A673 (cell line): ENCODE measurements around the gene FBXL7. TPM values are rescaled to one million over a fixed set of nuclear protein-coding genes. Genes with fewer than 3 reads are reported as not detected.

Experiments
- BruUV-seq: library from RNA; stranded (reverse); fragments of 400-500 nt; replicated peaks from 2 replicates; lab custom pipeline; 2021; lab: Mats Ljungman, UMichigan
- CTCF ChIA-PET: fragments of 300-600 bp; sonication (Branson Sonifier 250); formaldehyde crosslinking; loops from one replicate; lab custom pipeline; 2022; ENCODE audit warnings: antibody characterized with exemption; lab: Charles Lee
- POLR2A ChIA-PET: fragments of 300-600 bp; sonication (Branson Sonifier 250); formaldehyde crosslinking; loops from one replicate; lab custom pipeline; 2022; ENCODE audit warnings: antibody characterized with exemption; ENCODE audit not compliant: low non-redundant PET; lab: Charles Lee
- DNase-seq: peaks from one replicate; pipeline ENCODE4 v3.0.0-alpha.2; 2015; ENCODE audit warnings: low spot score
- H3K27ac ChIP-seq: fragments of 200-600 bp; sonication (generic); 2 replicates; pipeline ENCODE4 v1.5.1; 2016; ENCODE audit warnings: mixed run types, low read depth, mild to moderate bottlenecking, mixed read lengths, antibody characterized with exemption, low read length; ENCODE audit not compliant: poor library complexity, severe bottlenecking
- H3K27me3 ChIP-seq: fragments of 200-600 bp; sonication (generic); replicated peaks from 2 replicates; pipeline ENCODE4 v1.6.1; 2017; ENCODE audit warnings: mixed run types, low read depth, mild to moderate bottlenecking, mixed read lengths, antibody characterized with exemption, low read length; ENCODE audit not compliant: insufficient read depth, poor library complexity
- H3K36me3 ChIP-seq: fragments of 200-600 bp; sonication (generic); 2 replicates; pipeline ENCODE4 v1.6.1; 2016; ENCODE audit warnings: mixed run types, mild to moderate bottlenecking, mixed read lengths, antibody characterized with exemption, low read length; ENCODE audit not compliant: insufficient read depth, poor library complexity, severe bottlenecking
- H3K4me1 ChIP-seq: fragments of 200-600 bp; sonication (generic); 2 replicates; pipeline ENCODE4 v1.6.1; 2017; ENCODE audit warnings: mixed run types, mild to moderate bottlenecking, mixed read lengths, antibody characterized with exemption, low read length; ENCODE audit not compliant: insufficient read depth, poor library complexity, severe bottlenecking
- H3K4me3 ChIP-seq: fragments of 200-600 bp; sonication (generic); 2 replicates; pipeline ENCODE4 v1.5.1; 2016; ENCODE audit warnings: low read depth, mixed run types, mild to moderate bottlenecking, mixed read lengths, low read length; ENCODE audit not compliant: poor library complexity, severe bottlenecking
- H3K9me3 ChIP-seq: fragments of 200-600 bp; sonication (generic); 2 replicates; pipeline ENCODE4 v1.6.1; 2016; ENCODE audit warnings: mixed run types, low read depth, mild to moderate bottlenecking, mixed read lengths, antibody characterized with exemption, low read length; ENCODE audit not compliant: poor library complexity, severe bottlenecking
- EZH2 ChIP-seq: fragments of 200-600 bp; sonication (generic); IDR thresholded peaks from 2 replicates; pipeline ENCODE4 v1.6.1; 2017; ENCODE audit warnings: borderline replicate concordance, low read depth, mild to moderate bottlenecking, mixed read lengths, antibody characterized with exemption, low read length; ENCODE audit not compliant: poor library complexity, severe bottlenecking
- intact Hi-C: fragments of 100-400 bp; cut with micrococcal nuclease; formaldehyde crosslinking; loops from one replicate; pipeline ENCODE4 v1.10.0; 2022; ENCODE audit not compliant: unreplicated experiment
- total RNA-seq: library from RNA; stranded (reverse); gene quantifications from 2 replicates; pipeline ENCODE4 v1.2.3, GENCODE V29; 2021
- TF ChIP-seq, protein P1 (sequence below): fragments of 300-800, 200-600 bp; sonication (generic); conservative IDR thresholded peaks from 2 replicates; pipeline ENCODE4 v1.5.1; 2017; ENCODE audit warnings: low read depth, mild to moderate bottlenecking, antibody characterized with exemption, low read length, moderate library complexity, mixed read lengths

Gene FBXL7
- total RNA-seq, 1 experiment from 2014 or later = 5.9 TPM

DNA sequence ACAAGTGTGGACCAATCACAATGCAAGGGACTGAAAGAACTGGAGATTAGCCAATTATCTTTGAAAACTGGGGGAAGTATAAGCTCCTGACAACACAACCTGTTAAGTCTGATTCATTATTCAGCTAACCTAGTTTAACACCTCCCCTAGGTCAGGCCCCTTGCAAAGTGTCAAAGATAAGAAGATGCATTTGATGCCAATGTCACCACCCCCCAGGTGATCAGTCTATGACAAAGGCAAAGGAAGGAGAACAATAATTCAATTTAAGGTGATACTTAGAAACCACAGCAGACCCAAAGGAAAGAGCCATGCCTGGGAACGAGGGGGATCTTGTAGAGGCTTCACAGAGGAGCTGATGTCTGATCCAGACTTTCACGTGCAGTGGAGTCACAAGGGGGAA, 137.9 kb downstream of the FBXL7 start:
- no peak for DNase-seq
- intact Hi-C loops = no loop called here
- no TSS peak for BruUV-seq
- no peaks in the 10 kb centered on the region for H3K27me3 ChIP-seq
- TF ChIP-seq, protein P1, sequence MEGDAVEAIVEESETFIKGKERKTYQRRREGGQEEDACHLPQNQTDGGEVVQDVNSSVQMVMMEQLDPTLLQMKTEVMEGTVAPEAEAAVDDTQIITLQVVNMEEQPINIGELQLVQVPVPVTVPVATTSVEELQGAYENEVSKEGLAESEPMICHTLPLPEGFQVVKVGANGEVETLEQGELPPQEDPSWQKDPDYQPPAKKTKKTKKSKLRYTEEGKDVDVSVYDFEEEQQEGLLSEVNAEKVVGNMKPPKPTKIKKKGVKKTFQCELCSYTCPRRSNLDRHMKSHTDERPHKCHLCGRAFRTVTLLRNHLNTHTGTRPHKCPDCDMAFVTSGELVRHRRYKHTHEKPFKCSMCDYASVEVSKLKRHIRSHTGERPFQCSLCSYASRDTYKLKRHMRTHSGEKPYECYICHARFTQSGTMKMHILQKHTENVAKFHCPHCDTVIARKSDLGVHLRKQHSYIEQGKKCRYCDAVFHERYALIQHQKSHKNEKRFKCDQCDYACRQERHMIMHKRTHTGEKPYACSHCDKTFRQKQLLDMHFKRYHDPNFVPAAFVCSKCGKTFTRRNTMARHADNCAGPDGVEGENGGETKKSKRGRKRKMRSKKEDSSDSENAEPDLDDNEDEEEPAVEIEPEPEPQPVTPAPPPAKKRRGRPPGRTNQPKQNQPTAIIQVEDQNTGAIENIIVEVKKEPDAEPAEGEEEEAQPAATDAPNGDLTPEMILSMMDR = no peak
- no peak for TF ChIP-seq EZH2
- H3K4me1 ChIP-seq = no peaks in the 10 kb centered on the region
- H3K36me3 ChIP-seq = no peaks in the 10 kb centered on the region
- CTCF ChIA-PET = no interaction called here
- POLR2A ChIA-PET = no interaction called here
- H3K4me3 ChIP-seq = no peak overlapping the region
- no peaks in the 10 kb centered on the region for H3K9me3 ChIP-seq
- H3K27ac ChIP-seq = no peak overlapping the region

DNA sequence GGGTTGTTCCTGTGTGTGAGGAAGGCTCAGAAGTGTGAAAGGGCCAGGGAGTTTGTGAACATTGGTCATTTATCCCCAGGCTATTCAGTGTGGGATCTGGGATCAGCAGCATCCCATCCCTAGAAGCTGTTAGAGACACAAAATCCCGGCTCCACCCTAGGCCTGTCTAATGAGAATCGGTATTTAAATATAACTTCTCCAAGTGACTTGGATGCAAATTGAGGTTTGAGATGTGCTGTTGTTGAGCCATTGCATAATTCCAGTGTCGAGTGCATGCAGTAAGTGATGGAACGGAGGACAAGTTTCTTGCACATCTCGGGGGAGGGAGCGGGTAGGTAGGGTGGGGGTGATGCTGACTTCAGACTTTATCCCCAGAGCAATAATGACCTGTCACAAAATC, 138.3 kb downstream of the FBXL7 start:
- DNase-seq = no peak
- intact Hi-C loops = no loop called here
- ChIA-PET CTCF (no interaction called here), POLR2A (no interaction called here)
- no TSS peak for BruUV-seq
- Histone ChIP-seq H3K27me3 (no peaks in the 10 kb centered on the region), H3K27ac (no peak overlapping the region), H3K4me1 (no peaks in the 10 kb centered on the region), H3K9me3 (no peaks in the 10 kb centered on the region), H3K36me3 (no peaks in the 10 kb centered on the region), H3K4me3 (no peak overlapping the region)
- TF ChIP-seq, protein P1 = no peak
- TF ChIP-seq EZH2 = no peak

DNA sequence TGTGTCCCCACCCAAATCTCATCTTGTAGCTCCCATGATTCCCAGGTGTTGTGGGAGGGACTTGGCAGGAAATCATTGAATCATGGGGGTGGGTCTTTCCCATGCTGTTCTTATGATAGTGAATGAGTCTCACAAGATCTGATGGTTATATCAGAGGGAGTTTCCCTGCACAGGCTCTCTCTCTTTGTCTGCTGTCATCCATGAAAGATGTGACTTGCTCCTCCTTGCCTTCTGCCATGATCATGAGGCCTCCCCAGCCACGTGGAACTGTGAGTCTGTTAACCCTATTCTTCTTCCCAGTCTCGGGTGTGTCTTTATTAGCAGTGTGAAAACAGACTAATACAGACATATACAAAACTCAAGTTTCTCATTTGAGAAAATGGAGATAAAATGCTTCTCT, 139.3 kb downstream of the FBXL7 start:
- H3K36me3 ChIP-seq = no peaks in the 10 kb centered on the region
- H3K27ac ChIP-seq = no peak overlapping the region
- CTCF ChIA-PET = no interaction called here
- no peaks in the 10 kb centered on the region for H3K9me3 ChIP-seq
- no TSS peak for BruUV-seq
- intact Hi-C loops = no loop called here
- no peak overlapping the region for H3K4me3 ChIP-seq
- no peaks in the 10 kb centered on the region for H3K4me1 ChIP-seq
- TF ChIP-seq, protein P1 = no peak
- no peak for TF ChIP-seq EZH2
- POLR2A ChIA-PET = no interaction called here
- H3K27me3 ChIP-seq = no peaks in the 10 kb centered on the region
- no peak for DNase-seq
